Motor neuron (in vitro differentiated cells): Measurements from ENCODE around the gene RAD21L1. TPM values are rescaled to one million over a fixed set of nuclear protein-coding genes. Genes with fewer than 3 reads are reported as not detected.

ENCODE experiments used
- ATAC-seq, 8 experiments: fragments of 200-7000 bp; cut with Tn5 transposase; replicated peaks in 6 of 8; 2 replicates each; pipeline ENCODE4 v1.8.0; 2021; ENCODE audit warnings: mild to moderate bottlenecking in 8 of 8, moderate library complexity in 8 of 8
- H3K27ac ChIP-seq, 2 donors: fragments of 250-450 bp; sonication (Bioruptor Pico); 2 replicates each; pipeline ENCODE4 v1.9.0; 2021; ENCODE audit warnings: antibody characterized with exemption in 2 of 2, mild to moderate bottlenecking in 2 of 2, moderate library complexity in 1 of 2
- H3K4me1 ChIP-seq, 2 donors: fragments of 250-450 bp; sonication (Bioruptor Pico); replicated peaks in 1 of 2; 2 replicates each; pipeline ENCODE4 v1.6.1; 2021; ENCODE audit warnings: antibody characterized with exemption in 2 of 2, mild to moderate bottlenecking in 2 of 2, moderate library complexity in 1 of 2
- H3K4me3 ChIP-seq, 5 donors: fragments of 250-450 bp; sonication (Bioruptor Pico); 2 replicates each; pipeline ENCODE4 v1.9.0; 2021; ENCODE audit warnings: antibody characterized with exemption in 5 of 5, mild to moderate bottlenecking in 5 of 5, moderate library complexity in 4 of 5
- WGBS, 10 experiments: fragments of 450-650 bp; shearing (Covaris generic); methylation state at CpG; one replicate each; pipeline ENCODE4 v1.0.0; 2022; 5-methylcytosine and 5-hydroxymethylcytosine counted together
- in situ Hi-C, 9 experiments: fragments of 400-800 bp; cut with MboI; loops; one replicate each; pipeline ENCODE4 v1.15.0; 2021; ENCODE audit warnings: low sequenced_read_pairs in 9 of 9, low pct_unique_long_range_greater_than_20kb in 2 of 9; ENCODE audit not compliant: unreplicated experiment in 9 of 9
- total RNA-seq, 8 experiments: library from RNA; unstranded; fragments of 300-600 nt; gene quantifications; 2 replicates each; pipeline versions ENCODE4 v1.2.3 to v1.2.4, GENCODE V29; 2022

The RAD21L1 gene
- total RNA-seq, 8 experiments from 2014 or later = not detected

GRCh38 chr20:1298888-1299511 is 73.2 kb downstream of the RAD21L1 start:
- ATAC-seq = no peak
- Histone ChIP-seq H3K27ac (no peak overlapping the region), H3K4me3 (no peak overlapping the region), H3K4me1 (no peaks in the 10 kb centered on the region)
- in situ Hi-C loops = no loop called here
- WGBS, 10 experiments = 67 to 100% (median 80%) methylated on average over 1 to 7 of the region's 10 CpGs; no CpG with 5 or more reads in 1 of the 10 experiments

DNA sequence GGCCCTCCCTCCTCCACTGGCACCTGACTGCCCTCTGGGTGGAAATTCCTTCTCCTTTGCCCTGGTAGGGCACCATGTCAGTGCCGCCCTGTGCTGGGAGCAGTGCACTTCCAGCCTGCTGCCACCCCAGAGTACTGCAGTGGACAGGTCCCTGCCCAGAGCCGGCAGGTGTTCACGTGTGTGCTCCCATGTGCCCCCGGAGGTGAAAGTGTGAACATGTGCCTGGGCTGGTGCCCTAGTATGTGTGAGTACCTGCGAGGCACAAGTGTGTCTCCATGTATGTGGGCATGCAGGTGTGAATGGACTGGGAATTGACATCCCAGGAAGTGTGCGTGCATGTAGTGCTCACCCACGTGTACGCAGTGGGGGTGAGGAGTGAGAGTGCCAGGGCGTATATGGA is 73.7 kb downstream of the RAD21L1 start:
- in situ Hi-C loops = no loop called here
- 0 to 100% (median 100%) methylated on average over 1 to 5 of the region's 9 CpGs; no CpG with 5 or more reads in 5 of the 10 experiments for WGBS, 10 experiments
- no peak for ATAC-seq
- no peak overlapping the region for H3K27ac ChIP-seq
- no peaks in the 10 kb centered on the region for H3K4me1 ChIP-seq
- no peak overlapping the region for H3K4me3 ChIP-seq

GRCh38 chr20:1300083-1300840 is 74.4 kb downstream of the RAD21L1 start:
- no peak for ATAC-seq
- H3K4me1 ChIP-seq = no peaks in the 10 kb centered on the region
- in situ Hi-C loops = loop anchor here in 2 of 9 experiments (25.0 kb wide), 1 partner anchor 162 kb away; the partner anchor contains the start of gene NSFL1C (in 2 of the 2)
- H3K27ac ChIP-seq = no peak overlapping the region
- no peak overlapping the region for H3K4me3 ChIP-seq
- WGBS, 10 experiments = 50 to 84% (median 80%) methylated on average over 1 to 7 of the region's 18 CpGs; no CpG with 5 or more reads in 7 of the 10 experiments

- WGBS, 10 experiments = 28 to 97% (median 50%) methylated on average over 4 to 8 of the region's 9 CpGs; no CpG with 5 or more reads in 2 of the 10 experiments
- peak in 1 of 8 experiments; percentile 61 for ATAC-seq
- Histone ChIP-seq H3K4me3 (no peak overlapping the region), H3K27ac (no peak overlapping the region), H3K4me1 (no peaks in the 10 kb centered on the region)
- in situ Hi-C loops = loop anchor here in 2 of 9 experiments (25.0 kb wide), 1 partner anchor 161 kb away; the partner anchor contains the start of gene NSFL1C (in 2 of the 2)
Measured at GRCh38 chr20:1301031-1301529, 75.2 kb downstream of the RAD21L1 start.

DNA sequence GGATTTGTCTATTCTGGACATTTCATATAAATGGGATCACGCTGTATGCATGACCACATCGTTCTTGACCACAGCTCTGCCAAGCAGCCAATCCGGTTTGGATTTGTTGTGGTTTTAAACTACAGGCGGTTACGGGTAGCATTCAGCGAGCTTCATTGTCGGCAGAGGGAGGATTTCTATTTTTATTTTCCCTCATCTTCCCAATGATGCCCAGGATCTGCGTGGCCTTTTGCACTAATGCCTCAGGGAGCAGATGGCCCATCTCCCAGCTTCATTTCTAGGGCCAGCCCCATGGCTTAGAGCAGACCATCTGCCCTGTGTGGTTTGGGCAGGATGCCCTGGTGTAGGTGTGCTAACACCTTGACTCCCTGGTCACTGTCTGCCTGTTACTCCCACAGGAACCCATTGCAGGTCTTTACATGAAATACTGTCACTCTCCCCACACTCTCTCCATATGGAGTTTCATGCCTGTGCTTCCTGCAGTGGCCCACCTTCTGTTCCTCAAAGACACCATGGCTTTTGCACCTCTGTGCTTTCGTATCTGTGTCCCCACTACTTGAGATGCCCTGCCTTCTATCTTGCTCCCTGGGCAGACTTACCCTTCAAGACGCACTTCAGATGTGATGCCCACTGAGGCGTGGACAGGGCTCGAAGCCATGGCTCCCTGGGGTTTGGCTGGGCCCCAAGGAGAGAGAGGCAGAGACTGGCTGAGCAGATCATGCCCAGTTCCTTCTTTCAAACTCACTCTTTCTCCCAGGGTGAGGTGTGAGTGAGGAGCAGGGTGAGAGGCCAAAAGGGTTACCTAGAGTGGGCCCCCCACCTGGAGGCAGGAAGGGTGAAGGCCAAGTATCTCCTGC is 77.1 kb downstream of the RAD21L1 start:
- ATAC-seq = no peak
- no peak overlapping the region for H3K27ac ChIP-seq

DNA sequence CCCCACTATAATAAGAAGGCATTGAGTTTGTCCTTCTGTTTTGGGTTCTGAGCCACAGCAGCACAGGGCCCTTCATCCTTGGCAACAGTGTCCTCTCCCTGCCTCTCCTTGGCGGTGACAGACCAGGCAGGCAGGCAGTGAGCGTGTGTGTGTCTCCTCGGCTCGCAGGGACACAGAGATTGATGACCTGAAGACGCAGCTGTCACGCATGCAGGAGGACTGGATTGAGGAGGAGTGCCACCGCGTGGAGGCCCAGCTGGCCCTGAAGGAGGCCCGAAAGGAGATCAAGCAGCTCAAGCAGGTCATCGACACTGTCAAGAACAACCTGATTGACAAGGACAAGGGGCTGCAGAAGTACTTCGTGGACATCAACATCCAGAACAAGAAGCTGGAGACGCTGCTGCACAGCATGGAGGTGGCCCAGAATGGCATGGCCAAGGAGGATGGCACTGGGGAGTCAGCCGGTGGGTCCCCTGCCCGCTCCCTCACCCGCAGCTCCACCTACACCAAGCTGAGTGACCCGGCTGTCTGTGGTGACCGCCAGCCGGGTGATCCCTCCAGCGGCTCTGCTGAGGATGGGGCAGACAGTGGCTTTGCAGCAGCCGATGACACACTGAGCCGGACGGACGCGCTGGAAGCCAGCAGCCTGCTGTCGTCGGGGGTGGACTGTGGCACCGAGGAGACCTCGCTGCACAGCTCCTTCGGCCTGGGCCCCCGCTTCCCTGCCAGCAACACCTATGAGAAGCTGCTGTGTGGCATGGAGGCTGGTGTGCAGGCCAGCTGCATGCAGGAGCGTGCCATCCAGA is 79.1 kb downstream of the RAD21L1 start:
- peak in 5 of 8 experiments; percentile 64 to 90 (median 79) for ATAC-seq
- no peak overlapping the region for H3K4me3 ChIP-seq
- H3K27ac ChIP-seq = peak overlapping the region in 1 of 2 donors; percentile 56
- in situ Hi-C loops = loop anchor here in 2 of 9 experiments (25.0 kb wide), 1 partner anchor 157 kb away; the partner anchor contains the start of gene NSFL1C (in 2 of the 2)
- peaks cover 0 to 3% of the 10 kb centered on the region in 2 donors for H3K4me1 ChIP-seq
- 20 to 100% (median 57%) methylated on average over 1 to 15 of the region's 31 CpGs; no CpG with 5 or more reads in 4 of the 10 experiments for WGBS, 10 experiments

More for the DNA sequence above, 77.1 kb downstream of the RAD21L1 start:
- H3K4me3 ChIP-seq = no peak overlapping the region
- no peaks in the 10 kb centered on the region for H3K4me1 ChIP-seq
- in situ Hi-C loops = loop anchor here in 2 of 9 experiments (25.0 kb wide), 1 partner anchor 159 kb away; the partner anchor contains the start of gene NSFL1C (in 2 of the 2)
- WGBS, 10 experiments = 0 to 100% (median 80%) methylated on average over 1 to 5 of the region's 12 CpGs; no CpG with 5 or more reads in 4 of the 10 experiments

Other genes with a start within 250 kb of the RAD21L1 start
- gene RSPO4, start 223.7 kb upstream of the RAD21L1 start, total RNA-seq = under 1 TPM in 7 of 8 experiments, not detected in 1; 0.05 to 0.81 (median 0.28) TPM
- gene PSMF1, start 107.4 kb upstream of the RAD21L1 start, total RNA-seq = 10 to 100 TPM; 26.2 to 59.1 (median 42.6) TPM
- 10 to 100 TPM in 3 of 8 experiments, 1 to 10 TPM in 3, under 1 TPM in 2; 0.71 to 16.9 (median 5.9) TPM for gene TMEM74B, start 41.1 kb upstream of the RAD21L1 start, total RNA-seq
- under 1 TPM in 4 of 8 experiments, not detected in 4; 0.11 to 0.24 (median 0.20) TPM for gene C20orf202, start 22.6 kb upstream of the RAD21L1 start, total RNA-seq
- gene SNPH, start 40.2 kb downstream of the RAD21L1 start, total RNA-seq = 10 to 100 TPM in 1 of 8 experiments, 1 to 10 TPM in 7; 4.0 to 14.6 (median 7.0) TPM
- gene SDCBP2, start 103.1 kb downstream of the RAD21L1 start, total RNA-seq = 10 to 100 TPM in 1 of 8 experiments, 1 to 10 TPM in 7; 1.4 to 16.3 (median 2.8) TPM
- gene FKBP1A, start 167.0 kb downstream of the RAD21L1 start, total RNA-seq = 100 to 1,000 TPM in 3 of 8 experiments, 10 to 100 TPM in 5; 49.8 to 222 (median 89.0) TPM
- gene NSFL1C, start 240.8 kb downstream of the RAD21L1 start, total RNA-seq = 10 to 100 TPM; 40.7 to 65.6 (median 58.2) TPM